Hematopoietic multipotent progenitor cell treated with erythropoietin and hydrocortisone succinate and interleukin-3 and kit ligand, for 8 days (in vitro differentiated cells): ENCODE data around the gene UGGT1.
"Not testable (repeated sequence)": the region's sequence is repeated elsewhere in the genome, so short reads cannot be mapped to it uniquely, and the experiment has no call there.

Experiments
- DNase-seq: peaks from one replicate; pipeline ENCODE4 v3.0.0-alpha.2; 2015

UGGT1 gene

DNA sequence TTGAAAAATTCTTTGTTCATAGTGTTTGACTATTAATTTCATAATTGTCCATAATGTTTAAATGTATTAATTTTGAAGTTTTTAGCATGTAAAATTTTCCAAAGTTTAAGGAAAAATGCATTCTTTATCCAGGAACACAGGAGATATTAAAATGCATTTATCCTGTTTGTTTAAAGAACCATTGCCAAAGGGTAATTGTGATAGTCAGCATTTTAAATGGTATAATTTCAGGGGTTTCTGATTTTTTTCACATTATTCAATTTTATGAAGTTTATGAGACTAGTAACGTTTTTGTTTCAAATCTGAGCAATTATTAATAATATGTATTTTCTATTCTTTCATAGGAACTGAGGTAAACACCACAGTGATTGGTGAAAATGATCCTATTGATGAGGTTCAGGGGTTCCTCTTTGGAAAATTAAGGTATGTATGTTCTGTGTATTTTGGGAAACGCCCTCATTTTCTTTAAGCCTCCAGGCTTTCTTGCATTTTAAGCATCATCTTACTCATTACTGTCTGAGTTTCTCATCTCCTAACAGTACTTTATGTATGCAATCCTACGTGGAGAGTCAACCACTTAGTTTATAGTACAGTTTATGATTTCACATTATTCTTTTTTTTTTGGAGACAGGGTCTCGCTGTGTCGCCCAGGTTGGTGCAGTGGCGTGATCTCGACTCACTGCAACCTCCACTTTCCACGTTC, 25.1 kb downstream of the UGGT1 start:
- no peak for DNase-seq

DNA sequence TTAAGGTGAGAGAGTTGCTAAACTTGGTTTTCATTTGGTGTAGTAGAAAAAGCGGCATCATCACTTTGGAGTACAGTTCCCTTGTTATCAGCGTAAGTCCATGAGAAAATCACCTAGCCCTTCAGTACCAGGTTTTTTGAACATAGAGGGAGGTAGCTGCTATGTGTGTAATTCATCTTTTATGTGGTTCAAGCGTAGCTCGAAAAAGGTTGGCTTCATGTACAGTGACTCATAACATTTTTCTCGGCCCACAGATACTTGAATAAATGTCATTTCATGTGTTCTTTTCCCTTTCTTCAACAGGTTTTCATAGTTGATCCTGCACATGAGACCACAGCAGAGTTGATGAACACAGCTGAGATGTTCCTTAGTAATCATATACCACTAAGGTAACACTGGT, 43.6 kb downstream of the UGGT1 start:
- no peak for DNase-seq

DNA sequence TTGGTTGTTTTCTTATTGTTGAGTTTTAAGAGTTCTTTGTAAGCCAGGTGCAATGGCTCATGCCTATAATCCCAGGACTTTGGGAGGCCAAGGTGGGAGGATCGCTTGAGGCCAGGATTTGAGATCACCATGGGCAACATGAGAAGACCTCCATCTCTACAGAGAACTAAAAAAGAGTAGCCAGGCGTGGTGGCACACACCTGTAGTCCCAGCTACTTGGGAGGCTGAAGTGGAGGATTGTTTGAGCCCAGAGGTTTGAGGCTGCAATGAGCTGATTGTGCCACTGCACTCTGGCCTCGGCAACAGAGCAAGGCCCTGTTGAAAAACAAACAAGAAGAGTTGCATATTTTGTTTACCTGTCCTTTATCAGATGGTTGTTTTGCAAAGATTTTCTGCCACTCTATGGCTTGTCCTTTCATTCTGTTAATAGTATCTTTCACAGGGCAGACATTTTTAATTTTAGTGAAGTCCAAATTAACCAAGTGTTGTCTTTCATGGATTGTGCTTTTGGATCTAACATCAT, 46.2 kb downstream of the UGGT1 start:
- no peak for DNase-seq

GRCh38 chr2:128139624-128140023, 48.6 kb downstream of the UGGT1 start:
- no peak for DNase-seq

- no peak for DNase-seq
Measured at GRCh38 chr2:128145651-128146050, 54.7 kb downstream of the UGGT1 start.

GRCh38 chr2:128153786-128154185, 62.8 kb downstream of the UGGT1 start:
- DNase-seq: no peak

DNA sequence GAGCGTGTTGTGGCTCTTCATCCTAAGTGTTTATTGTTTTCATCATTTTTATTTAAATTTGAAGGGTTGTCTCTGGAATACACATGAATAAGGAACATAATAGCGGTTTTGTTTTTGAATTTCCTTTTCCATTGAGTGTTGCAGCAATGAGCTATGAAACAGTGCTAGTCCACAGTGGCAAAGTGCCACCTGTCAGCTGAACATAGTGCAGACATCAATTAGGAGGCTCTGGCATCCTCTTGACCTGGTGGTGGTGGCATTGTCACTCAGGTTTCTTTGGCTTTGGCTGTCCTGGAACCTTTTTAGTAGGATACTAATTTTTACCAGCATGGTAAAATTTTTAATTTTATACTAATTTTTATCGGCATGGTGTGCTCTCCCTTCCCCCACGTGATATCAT, 63.2 kb downstream of the UGGT1 start:
- no peak for DNase-seq

DNA sequence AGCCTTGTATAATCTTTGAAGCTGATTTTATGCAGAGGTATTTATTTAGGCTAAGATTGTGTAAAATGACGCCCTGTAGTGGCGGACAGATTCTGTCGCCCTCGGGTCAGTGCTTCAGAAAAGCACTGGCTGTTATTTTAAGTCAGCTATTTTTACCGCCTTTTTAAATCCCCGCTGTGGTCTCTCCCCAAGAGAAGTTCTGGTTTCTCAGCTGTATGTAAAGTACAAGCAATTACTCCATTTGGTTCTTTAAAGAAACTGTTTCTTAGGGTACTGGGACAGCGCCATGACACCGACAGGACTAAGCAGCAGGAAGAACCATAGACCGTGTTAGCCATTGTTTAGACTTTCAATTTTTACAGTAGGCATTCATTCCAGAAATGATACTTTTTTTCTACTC, 65.0 kb downstream of the UGGT1 start:
- no peak for DNase-seq

GRCh38 chr2:128156812-128157211, 65.8 kb downstream of the UGGT1 start:
- DNase-seq: no peak

- DNase-seq: no peak
Measured at GRCh38 chr2:128157644-128158043, 66.6 kb downstream of the UGGT1 start.

- DNase-seq: no peak
Measured at GRCh38 chr2:128158176-128158575, 67.2 kb downstream of the UGGT1 start.

DNA sequence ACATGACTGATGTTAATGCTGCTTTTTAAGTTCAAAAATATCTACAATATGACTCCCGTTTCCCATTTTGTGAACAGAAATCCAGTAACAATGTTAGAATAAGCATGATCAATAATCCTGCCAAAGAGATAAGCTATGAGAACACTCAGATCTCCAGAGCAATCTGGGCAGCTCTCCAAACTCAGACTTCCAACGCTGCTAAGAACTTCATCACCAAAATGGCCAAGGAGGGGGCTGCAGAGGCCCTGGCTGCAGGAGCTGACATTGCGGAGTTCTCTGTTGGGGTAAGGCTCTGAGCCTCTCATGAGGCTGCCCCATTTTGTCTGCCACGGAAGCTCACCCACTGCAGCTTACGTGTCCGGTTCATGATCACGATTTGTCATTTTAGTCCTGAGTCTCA, 68.4 kb downstream of the UGGT1 start:
- DNase-seq: no peak

GRCh38 chr2:128160616-128161275, 69.7 kb downstream of the UGGT1 start:
- no peak for DNase-seq

GRCh38 chr2:128162266-128162665, 71.3 kb downstream of the UGGT1 start:
- DNase-seq: no peak

GRCh38 chr2:128164311-128164710, 73.3 kb downstream of the UGGT1 start:
- DNase-seq: no peak

DNA sequence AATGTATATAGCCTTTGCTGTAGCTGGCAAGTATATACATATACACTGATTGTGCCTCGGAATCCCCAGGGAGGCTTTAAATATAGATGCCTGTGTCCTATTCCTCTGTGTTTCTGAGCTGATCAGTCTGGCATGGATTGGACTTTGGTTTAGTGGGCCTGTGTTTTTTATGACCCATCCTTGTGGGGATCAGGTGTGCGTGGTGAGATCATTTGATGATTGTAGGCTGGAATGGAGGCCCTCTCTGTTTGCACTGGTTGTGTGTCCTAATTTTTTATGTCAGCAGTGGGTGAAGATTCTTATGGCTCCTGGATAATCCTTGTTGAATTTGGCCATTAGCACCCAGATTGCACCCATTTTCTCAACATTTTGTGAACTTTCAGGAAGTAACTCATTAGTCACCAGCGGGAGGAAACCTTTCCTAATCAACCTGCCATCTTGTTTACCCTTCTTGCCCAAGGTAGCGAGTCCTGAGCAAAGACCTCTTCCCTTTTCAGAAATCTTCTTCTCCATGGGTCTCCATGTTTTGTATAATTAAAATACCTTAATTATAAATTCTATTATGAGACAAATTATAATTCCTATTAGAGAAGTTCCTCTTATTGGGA, 75.8 kb downstream of the UGGT1 start:
- DNase-seq: no peak

DNA sequence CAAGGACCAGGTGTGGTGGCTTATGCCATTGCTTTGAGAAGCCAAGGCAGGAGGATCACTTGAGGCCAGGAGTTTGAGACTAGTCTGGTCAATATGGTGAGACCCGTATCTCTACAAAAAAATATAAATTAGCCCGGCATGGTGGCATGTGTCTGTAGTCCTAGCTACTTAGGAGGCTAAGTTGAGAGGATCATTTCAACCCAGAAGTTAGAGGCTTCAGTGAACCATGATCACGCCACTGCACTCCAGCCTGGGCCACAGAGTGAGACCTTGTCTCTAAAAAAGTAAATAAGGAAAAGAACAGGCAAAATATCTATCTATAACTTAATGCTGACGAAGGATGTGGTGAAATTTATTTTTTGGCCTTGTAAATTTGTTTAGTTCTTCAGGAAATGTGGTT, 78.1 kb downstream of the UGGT1 start:
- DNase-seq: no peak

- no peak for DNase-seq
Measured at GRCh38 chr2:128169497-128169896, 78.5 kb downstream of the UGGT1 start.

- no peak for DNase-seq
Measured at GRCh38 chr2:128169933-128170709, 79.1 kb downstream of the UGGT1 start.

- DNase-seq: no peak
Measured at GRCh38 chr2:128170776-128171175, 79.8 kb downstream of the UGGT1 start.

DNA sequence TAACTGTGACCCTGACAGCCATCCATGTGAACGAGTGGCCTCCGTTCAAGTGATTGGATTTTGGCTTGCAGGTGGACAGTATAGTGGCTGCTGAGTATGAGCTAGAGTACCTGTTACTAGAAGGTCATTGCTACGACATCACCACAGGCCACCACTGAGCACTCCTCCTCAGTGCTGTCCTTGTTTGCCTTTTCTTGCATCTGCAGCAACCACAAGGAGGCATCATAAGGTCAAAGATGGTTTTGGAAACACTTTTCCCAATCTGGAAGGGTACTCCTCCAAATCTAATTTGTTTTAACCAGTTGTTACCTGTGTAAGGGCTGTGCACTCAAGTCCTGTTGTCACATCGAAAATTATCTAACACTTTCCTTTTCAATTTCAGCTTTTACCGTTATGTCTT, 81.2 kb downstream of the UGGT1 start:
- no peak for DNase-seq

- DNase-seq: not testable (repeated sequence)
Measured at GRCh38 chr2:128174067-128174466, 83.1 kb downstream of the UGGT1 start.

- no peak for DNase-seq
Measured at GRCh38 chr2:128177315-128177714, 86.3 kb downstream of the UGGT1 start.
